ENCODE data around the gene CLRN3.
A peak's percentile ranks its signal among the peaks of the same experiment; 100 is the strongest.

The CLRN3 gene

DNA sequence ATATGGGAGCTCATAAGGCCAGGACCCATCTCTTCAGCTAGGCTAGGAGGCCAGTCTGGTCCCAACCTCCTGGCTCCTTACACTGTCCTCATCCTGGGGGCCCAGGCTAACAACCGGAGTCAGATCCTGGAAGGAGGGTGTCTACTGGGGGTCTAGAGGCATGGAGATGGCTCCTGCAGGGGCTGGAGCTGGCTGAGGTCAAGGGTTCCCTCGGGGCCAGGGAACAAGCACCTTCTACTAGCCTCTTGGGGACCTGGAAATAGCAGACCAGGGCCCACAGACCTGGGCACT is 37.2 kb downstream of the CLRN3 start:
- Histone ChIP-seq H2BK12ac (ENCODE audit: low read length) (no peak overlapping the region), H2BK15ac (ENCODE audit: low read length) (no peak overlapping the region), H3K36me3 (replicated peaks in 1 of 2; ENCODE audit: control insufficient read depth in 2 of 2, insufficient read depth in 2 of 2, low read length in 2 of 2) (no peaks in the 10 kb centered on the region), H2BK120ac (ENCODE audit: low read depth, low read length) (no peak overlapping the region), H3K79me1 (ENCODE audit: low read depth, low read length) (peaks cover 2% of the 10 kb centered on the region), H3K9me3 (replicated peaks in 1 of 2; ENCODE audit: control insufficient read depth in 2 of 2, insufficient read depth in 1 of 2, low read depth in 1 of 2, low read length in 2 of 2) (peaks cover 0 to 3% of the 10 kb centered on the region in 2 donors), H3K4me3 (ENCODE audit: low read length in 2 of 2) (no peak overlapping the region), H3K4me2 (ENCODE audit: insufficient read depth, low read length, poor library complexity, severe bottlenecking) (no peak overlapping the region), H4K91ac (ENCODE audit: low read depth, low read length, poor library complexity) (no peak overlapping the region), H4K8ac (ENCODE audit: low read depth, low read length) (no peak overlapping the region), H3K14ac (ENCODE audit: low read length) (no peak overlapping the region), H3K4ac (ENCODE audit: low read length) (no peak overlapping the region), H2AK5ac (ENCODE audit: low read depth, low read length) (peak overlapping the region; percentile 88), H3K27ac (replicated peaks; ENCODE audit: low read length) (no peak overlapping the region), H3K18ac (ENCODE audit: low read length) (no peak overlapping the region), H3K23ac (ENCODE audit: low read depth, low read length, poor library complexity) (peak overlapping the region; percentile 67), H2BK5ac (ENCODE audit: low read length) (peak overlapping the region; percentile 31), H2AFZ (ENCODE audit: low read length) (no peak overlapping the region), H3K27me3 (ENCODE audit: control insufficient read depth in 3 of 3, insufficient read depth in 3 of 3, low read depth in 1 of 3, low read length in 3 of 3) (peaks cover 0 to 20% (median 0%) of the 10 kb centered on the region in 3 experiments), H3K9ac (ENCODE audit: low read depth, low read length, poor library complexity) (no peak overlapping the region), H3K4me1 (ENCODE audit: control insufficient read depth in 2 of 2, insufficient read depth in 1 of 2, low read depth in 1 of 2, low read length in 2 of 2) (peaks cover 0 to 9% of the 10 kb centered on the region in 2 donors)
- DNase-seq (ENCODE audit: low spot score), result no peak
- no CpG with 5 or more reads among the region's 2 CpGs for WGBS, 2 donors (ENCODE audit: extremely low coverage in 2 of 2, insufficient read length in 2 of 2, insufficient replicate concordance in 1 of 2)

GRCh38 chr10:127854769-127855590 is 37.8 kb downstream of the CLRN3 start:
- no peaks in the 10 kb centered on the region for H3K36me3 ChIP-seq (replicated peaks in 1 of 2; ENCODE audit: control insufficient read depth in 2 of 2, insufficient read depth in 2 of 2, low read length in 2 of 2)
- WGBS, 2 donors (ENCODE audit: extremely low coverage in 2 of 2, insufficient read length in 2 of 2, insufficient replicate concordance in 1 of 2), result no CpG with 5 or more reads among the region's 15 CpGs
- H3K4me3 ChIP-seq (ENCODE audit: low read length in 2 of 2), result no peak overlapping the region

DNA sequence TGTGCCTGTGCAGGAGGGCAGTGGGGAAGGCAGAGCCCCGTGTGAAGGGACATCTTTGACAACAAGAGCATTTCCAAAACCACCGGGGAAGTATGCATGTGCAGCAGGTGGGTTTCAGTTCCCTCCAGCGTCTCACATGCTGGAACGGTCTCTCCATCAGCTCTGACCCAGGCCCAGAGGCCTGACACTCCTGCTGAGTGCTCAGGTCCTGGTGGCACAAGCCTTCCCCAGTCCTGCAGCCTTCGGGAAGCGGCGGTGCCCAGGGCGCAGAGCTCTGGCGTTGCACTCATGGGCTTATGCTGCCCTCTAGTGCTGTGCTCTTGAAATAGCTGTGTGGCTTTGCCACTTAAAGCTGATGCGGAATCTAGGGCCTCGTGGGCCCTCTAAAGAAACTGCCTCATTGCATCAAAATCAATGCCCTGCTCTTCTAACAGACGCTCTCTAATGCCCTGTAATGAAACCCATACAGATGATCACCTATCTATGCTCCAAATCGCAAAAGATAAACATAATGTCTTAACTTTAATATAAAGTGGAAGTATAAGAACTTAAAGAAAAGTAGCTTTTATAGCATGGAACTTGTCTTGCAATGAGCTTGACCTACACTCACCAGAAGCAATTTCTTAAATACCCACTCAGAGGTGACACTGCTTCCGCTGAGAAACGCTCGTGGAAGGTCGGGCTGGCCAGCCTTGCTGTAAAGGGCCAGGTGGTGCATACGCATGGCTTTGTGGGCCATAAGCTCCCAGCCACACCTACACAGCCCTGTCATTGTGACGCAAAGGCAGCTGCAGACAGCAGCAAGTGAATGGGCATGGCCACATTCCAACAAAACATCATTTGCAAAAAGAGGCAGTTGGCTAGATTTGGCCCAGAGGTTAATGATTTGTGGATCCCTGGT is 38.6 kb downstream of the CLRN3 start:
- Histone ChIP-seq H3K14ac (ENCODE audit: low read length) (no peak overlapping the region), H3K4me3 (ENCODE audit: low read length in 2 of 2) (no peak overlapping the region), H4K8ac (ENCODE audit: low read depth, low read length) (no peak overlapping the region), H4K91ac (ENCODE audit: low read depth, low read length, poor library complexity) (no peak overlapping the region), H3K9me3 (replicated peaks in 1 of 2; ENCODE audit: control insufficient read depth in 2 of 2, insufficient read depth in 1 of 2, low read depth in 1 of 2, low read length in 2 of 2) (peaks cover 0 to 2% of the 10 kb centered on the region in 2 donors), H2BK12ac (ENCODE audit: low read length) (no peak overlapping the region), H3K79me1 (ENCODE audit: low read depth, low read length) (peaks cover 2% of the 10 kb centered on the region), H2BK15ac (ENCODE audit: low read length) (no peak overlapping the region), H3K4me1 (ENCODE audit: control insufficient read depth in 2 of 2, insufficient read depth in 1 of 2, low read depth in 1 of 2, low read length in 2 of 2) (peaks cover 0 to 11% of the 10 kb centered on the region in 2 donors), H3K23ac (ENCODE audit: low read depth, low read length, poor library complexity) (no peak overlapping the region), H3K27ac (replicated peaks; ENCODE audit: low read length) (no peak overlapping the region), H2BK120ac (ENCODE audit: low read depth, low read length) (no peak overlapping the region), H3K27me3 (ENCODE audit: control insufficient read depth in 3 of 3, insufficient read depth in 3 of 3, low read depth in 1 of 3, low read length in 3 of 3) (peaks cover 0 to 27% (median 0%) of the 10 kb centered on the region in 3 experiments), H3K9ac (ENCODE audit: low read depth, low read length, poor library complexity) (peak overlapping the region; percentile 50), H3K36me3 (replicated peaks in 1 of 2; ENCODE audit: control insufficient read depth in 2 of 2, insufficient read depth in 2 of 2, low read length in 2 of 2) (no peaks in the 10 kb centered on the region), H3K4me2 (ENCODE audit: insufficient read depth, low read length, poor library complexity, severe bottlenecking) (no peak overlapping the region), H3K4ac (ENCODE audit: low read length) (no peak overlapping the region), H2AK5ac (ENCODE audit: low read depth, low read length) (no peak overlapping the region), H2BK5ac (ENCODE audit: low read length) (no peak overlapping the region), H3K18ac (ENCODE audit: low read length) (peak overlapping the region; percentile 45), H2AFZ (ENCODE audit: low read length) (no peak overlapping the region)
- WGBS, 2 donors (ENCODE audit: extremely low coverage in 2 of 2, insufficient read length in 2 of 2, insufficient replicate concordance in 1 of 2), result no CpG with 5 or more reads among the region's 19 CpGs
- DNase-seq (ENCODE audit: low spot score), result peak; percentile 73

More at GRCh38 chr10:127854769-127855590, 37.8 kb downstream of the CLRN3 start:
- peaks cover 0 to 23% (median 0%) of the 10 kb centered on the region in 3 experiments for H3K27me3 ChIP-seq (ENCODE audit: control insufficient read depth in 3 of 3, insufficient read depth in 3 of 3, low read depth in 1 of 3, low read length in 3 of 3)
- no peak overlapping the region for H3K14ac ChIP-seq (ENCODE audit: low read length)
- DNase-seq (ENCODE audit: low spot score), result no peak
- H3K9ac ChIP-seq (ENCODE audit: low read depth, low read length, poor library complexity), result no peak overlapping the region
- no peak overlapping the region for H2BK120ac ChIP-seq (ENCODE audit: low read depth, low read length)
- H2BK12ac ChIP-seq (ENCODE audit: low read length), result no peak overlapping the region
- peaks cover 2% of the 10 kb centered on the region for H3K79me1 ChIP-seq (ENCODE audit: low read depth, low read length)
- no peak overlapping the region for H4K91ac ChIP-seq (ENCODE audit: low read depth, low read length, poor library complexity)
- no peak overlapping the region for H4K8ac ChIP-seq (ENCODE audit: low read depth, low read length)
- peak overlapping the region; percentile 88 for H2AK5ac ChIP-seq (ENCODE audit: low read depth, low read length)
- no peak overlapping the region for H3K18ac ChIP-seq (ENCODE audit: low read length)
- peak overlapping the region; percentile 67 for H3K23ac ChIP-seq (ENCODE audit: low read depth, low read length, poor library complexity)
- no peak overlapping the region for H3K4me2 ChIP-seq (ENCODE audit: insufficient read depth, low read length, poor library complexity, severe bottlenecking)
- H2BK5ac ChIP-seq (ENCODE audit: low read length), result peak overlapping the region; percentile 31
- no peak overlapping the region for H3K27ac ChIP-seq (replicated peaks; ENCODE audit: low read length)
- no peak overlapping the region for H2BK15ac ChIP-seq (ENCODE audit: low read length)
- H2AFZ ChIP-seq (ENCODE audit: low read length), result no peak overlapping the region
- H3K4me1 ChIP-seq (ENCODE audit: control insufficient read depth in 2 of 2, insufficient read depth in 1 of 2, low read depth in 1 of 2, low read length in 2 of 2), result peaks cover 0 to 11% of the 10 kb centered on the region in 2 donors
- peaks cover 0 to 3% of the 10 kb centered on the region in 2 donors for H3K9me3 ChIP-seq (replicated peaks in 1 of 2; ENCODE audit: control insufficient read depth in 2 of 2, insufficient read depth in 1 of 2, low read depth in 1 of 2, low read length in 2 of 2)
- no peak overlapping the region for H3K4ac ChIP-seq (ENCODE audit: low read length)

DNA sequence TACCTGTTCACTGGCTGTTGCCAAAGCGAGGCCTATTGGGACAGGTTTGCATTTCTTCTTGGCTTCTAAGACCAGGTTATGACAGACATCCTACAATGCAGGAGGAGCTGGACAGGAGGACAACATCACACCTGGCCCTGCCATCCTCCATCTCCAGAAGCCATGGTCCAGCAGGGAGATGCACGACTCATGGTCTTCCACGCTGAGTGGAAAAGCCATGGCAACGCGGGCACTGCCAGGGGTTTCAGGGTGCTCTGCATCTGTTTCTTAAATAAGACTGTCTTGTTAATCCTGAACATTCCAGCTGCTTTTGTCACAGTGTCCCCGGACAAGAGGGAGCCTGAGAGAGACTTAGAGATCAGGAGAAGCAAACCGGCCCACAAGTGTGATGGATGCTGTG is 40.3 kb downstream of the CLRN3 start:
- no peak for DNase-seq (ENCODE audit: low spot score)
- Histone ChIP-seq H3K23ac (ENCODE audit: low read depth, low read length, poor library complexity) (no peak overlapping the region), H3K36me3 (replicated peaks in 1 of 2; ENCODE audit: control insufficient read depth in 2 of 2, insufficient read depth in 2 of 2, low read length in 2 of 2) (no peaks in the 10 kb centered on the region), H3K9ac (ENCODE audit: low read depth, low read length, poor library complexity) (no peak overlapping the region), H4K91ac (ENCODE audit: low read depth, low read length, poor library complexity) (no peak overlapping the region), H2AK5ac (ENCODE audit: low read depth, low read length) (no peak overlapping the region), H3K4me3 (ENCODE audit: low read length in 2 of 2) (no peak overlapping the region), H2BK15ac (ENCODE audit: low read length) (no peak overlapping the region), H2BK12ac (ENCODE audit: low read length) (no peak overlapping the region), H3K14ac (ENCODE audit: low read length) (peak overlapping the region; percentile 22), H3K4me1 (ENCODE audit: control insufficient read depth in 2 of 2, insufficient read depth in 1 of 2, low read depth in 1 of 2, low read length in 2 of 2) (peaks cover 0 to 11% of the 10 kb centered on the region in 2 donors), H2AFZ (ENCODE audit: low read length) (no peak overlapping the region), H3K9me3 (replicated peaks in 1 of 2; ENCODE audit: control insufficient read depth in 2 of 2, insufficient read depth in 1 of 2, low read depth in 1 of 2, low read length in 2 of 2) (no peaks in the 10 kb centered on the region), H3K18ac (ENCODE audit: low read length) (no peak overlapping the region), H4K8ac (ENCODE audit: low read depth, low read length) (no peak overlapping the region), H3K79me1 (ENCODE audit: low read depth, low read length) (peaks cover 2% of the 10 kb centered on the region), H3K4me2 (ENCODE audit: insufficient read depth, low read length, poor library complexity, severe bottlenecking) (no peak overlapping the region), H2BK120ac (ENCODE audit: low read depth, low read length) (no peak overlapping the region), H3K27me3 (ENCODE audit: control insufficient read depth in 3 of 3, insufficient read depth in 3 of 3, low read depth in 1 of 3, low read length in 3 of 3) (peaks cover 0 to 35% (median 0%) of the 10 kb centered on the region in 3 experiments), H3K27ac (replicated peaks; ENCODE audit: low read length) (no peak overlapping the region), H2BK5ac (ENCODE audit: low read length) (no peak overlapping the region), H3K4ac (ENCODE audit: low read length) (no peak overlapping the region)
- no CpG with 5 or more reads among the region's 7 CpGs for WGBS, 2 donors (ENCODE audit: extremely low coverage in 2 of 2, insufficient read length in 2 of 2, insufficient replicate concordance in 1 of 2)
